HG03025 (cell line): ENCODE measurements around the gene BTBD9.

ENCODE experiments used
- ATAC-seq: cut with Tn5 transposase; IDR thresholded peaks from one replicate; pipeline ENCODE4 v1.9.1; 2021; ENCODE audit warnings: mild to moderate bottlenecking, moderate library complexity; ENCODE audit not compliant: unreplicated experiment, low FRiP score

The BTBD9 gene

GRCh38 chr6:38403548-38403947 is 236.2 kb downstream of the BTBD9 start:
- no peak for ATAC-seq

GRCh38 chr6:38400764-38401163 is 239.0 kb downstream of the BTBD9 start:
- ATAC-seq = no peak

- no peak for ATAC-seq
These were observed 239.6 kb downstream of the BTBD9 start for GRCh38 chr6:38400101-38400500.

GRCh38 chr6:38396209-38396608 is 243.5 kb downstream of the BTBD9 start:
- no peak for ATAC-seq

- no peak for ATAC-seq
These were observed 245.7 kb downstream of the BTBD9 start for GRCh38 chr6:38393986-38394385.

- ATAC-seq = no peak
These were observed 247.8 kb downstream of the BTBD9 start for GRCh38 chr6:38391626-38392579.

- ATAC-seq = no peak
These were observed 248.5 kb downstream of the BTBD9 start for GRCh38 chr6:38391206-38391605.

GRCh38 chr6:38389875-38390274 is 249.9 kb downstream of the BTBD9 start:
- no peak for ATAC-seq

- ATAC-seq = no peak
These were observed 251.8 kb downstream of the BTBD9 start for GRCh38 chr6:38387971-38388370.

- no peak for ATAC-seq
These were observed 252.3 kb downstream of the BTBD9 start for GRCh38 chr6:38387461-38387860.

GRCh38 chr6:38378801-38379200 is 260.9 kb downstream of the BTBD9 start:
- ATAC-seq = no peak

GRCh38 chr6:38375937-38376336 is 263.8 kb downstream of the BTBD9 start:
- no peak for ATAC-seq

- ATAC-seq = no peak
These were observed 264.4 kb downstream of the BTBD9 start for GRCh38 chr6:38375341-38375740.

- no peak for ATAC-seq
These were observed 267.8 kb downstream of the BTBD9 start for GRCh38 chr6:38371881-38372280.

- no peak for ATAC-seq
These were observed 268.8 kb downstream of the BTBD9 start for GRCh38 chr6:38370653-38371601.

GRCh38 chr6:38367231-38367630 is 272.5 kb downstream of the BTBD9 start:
- no peak for ATAC-seq

GRCh38 chr6:38366234-38366633 is 273.5 kb downstream of the BTBD9 start:
- no peak for ATAC-seq

- no peak for ATAC-seq
These were observed 275.0 kb downstream of the BTBD9 start for GRCh38 chr6:38364775-38365174.

- no peak for ATAC-seq
These were observed 275.6 kb downstream of the BTBD9 start for GRCh38 chr6:38364127-38364526.

GRCh38 chr6:38355519-38355918 is 284.2 kb downstream of the BTBD9 start:
- no peak for ATAC-seq

- ATAC-seq = no peak
These were observed 284.8 kb downstream of the BTBD9 start for GRCh38 chr6:38354905-38355304.
